AG09309 (cell line): ENCODE measurements around the gene KIZ.

Source experiments
- DNase-seq: peaks from one replicate; pipeline ENCODE4 v3.0.0-alpha.2; 2010; ENCODE audit warnings: low read depth
- H3K4me3 ChIP-seq: 2 replicates; pipeline ENCODE4 v1.5.1; 2011; ENCODE audit warnings: mild to moderate bottlenecking, low read depth, low read length, moderate library complexity; ENCODE audit not compliant: control insufficient read depth
- CTCF ChIP-seq: IDR thresholded peaks from 2 replicates; pipeline ENCODE4 v1.5.1; 2011; ENCODE audit warnings: mild to moderate bottlenecking, low read depth, low read length, inconsistent platforms; ENCODE audit not compliant: insufficient read depth, control insufficient read depth; ENCODE audit errors: missing control alignments

Gene KIZ

GRCh38 chr20:21147593-21147992 lies 21.7 kb downstream of the KIZ start:
- no peak overlapping the region for H3K4me3 ChIP-seq
- TF ChIP-seq CTCF: no peak
- DNase-seq: no peak

GRCh38 chr20:21149344-21149743 lies 23.5 kb downstream of the KIZ start:
- DNase-seq: no peak
- H3K4me3 ChIP-seq: no peak overlapping the region
- TF ChIP-seq CTCF: no peak

GRCh38 chr20:21151791-21152190 lies 25.9 kb downstream of the KIZ start:
- TF ChIP-seq CTCF: no peak
- H3K4me3 ChIP-seq: no peak overlapping the region
- no peak for DNase-seq

GRCh38 chr20:21154692-21155091 lies 28.8 kb downstream of the KIZ start:
- H3K4me3 ChIP-seq: no peak overlapping the region
- TF ChIP-seq CTCF: no peak
- DNase-seq: no peak

GRCh38 chr20:21155268-21155667 lies 29.4 kb downstream of the KIZ start:
- TF ChIP-seq CTCF: no peak
- DNase-seq: no peak
- no peak overlapping the region for H3K4me3 ChIP-seq

- no peak for DNase-seq
- no peak for TF ChIP-seq CTCF
These were observed 30.4 kb downstream of the KIZ start for GRCh38 chr20:21156266-21156665.

GRCh38 chr20:21157006-21157405 lies 31.1 kb downstream of the KIZ start:
- no peak for TF ChIP-seq CTCF
- no peak for DNase-seq
- H3K4me3 ChIP-seq: no peak overlapping the region

More at GRCh38 chr20:21156266-21156665, 30.4 kb downstream of the KIZ start:
- H3K4me3 ChIP-seq: no peak overlapping the region
